K562 (cell line): Measurements from ENCODE around the gene TFPI. TPM values are rescaled to one million over a fixed set of nuclear protein-coding genes. Genes with fewer than 3 reads are reported as not detected.

ENCODE experiments used
- ARID2 ChIP-seq: fragments of 450-650 bp; IDR thresholded peaks from 2 replicates; pipeline ENCODE4 v1.6.1; 2017; ENCODE audit warnings: antibody characterized with exemption, mild to moderate bottlenecking
- CBFA2T2 ChIP-seq: fragments of 450-650 bp; conservative IDR thresholded peaks from 2 replicates; pipeline ENCODE4 v1.6.1; 2017; ENCODE audit warnings: mild to moderate bottlenecking
- E2F4 ChIP-seq: sonication (generic); formaldehyde crosslinking; IDR thresholded peaks from 2 replicates; pipeline ENCODE4 v1.8.0; 2022; ENCODE audit warnings: mild to moderate bottlenecking, low read depth, missing genetic modification reagents
- ELF1 ChIP-seq: fragments of 200-800 bp; sonication (Bioruptor generic); IDR thresholded peaks from 2 replicates; pipeline ENCODE4 v1.6.1; 2016; ENCODE audit warnings: missing genetic modification characterization, missing compliant biosample characterization
- FOXJ2 ChIP-seq: fragments of 200-800 bp; sonication (Bioruptor generic); IDR thresholded peaks from 2 replicates; pipeline ENCODE4 v1.6.1; 2016; ENCODE audit warnings: missing genetic modification characterization, missing compliant biosample characterization
- FOXJ3 ChIP-seq: sonication (generic); formaldehyde crosslinking; IDR thresholded peaks from 2 replicates; pipeline ENCODE4 v1.4.0; 2020; ENCODE audit warnings: mild to moderate bottlenecking, missing genetic modification reagents
- FOXM1 ChIP-seq, 2 experiments: fragments of 450-650 bp in 1 of 2; sonication (generic) in 1 of 2; formaldehyde crosslinking in 1 of 2; IDR thresholded peaks; 2 replicates each; pipeline versions ENCODE4 v1.6.1 to v1.9.0; 2017 to 2022; ENCODE audit warnings: low read depth in 2 of 2, mild to moderate bottlenecking in 2 of 2, missing genetic modification reagents in 1 of 2, moderate library complexity in 1 of 2
- GABPB1 ChIP-seq: sonication (generic); formaldehyde crosslinking; IDR thresholded peaks from 2 replicates; pipeline ENCODE4 v1.8.0; 2022; ENCODE audit warnings: mild to moderate bottlenecking, missing genetic modification reagents
- GATA2 ChIP-seq: sonication (generic); formaldehyde crosslinking; IDR thresholded peaks from 2 replicates; pipeline ENCODE4 v1.4.0; 2020; ENCODE audit warnings: mild to moderate bottlenecking, missing genetic modification reagents
- MTF1 ChIP-seq: fragments of 250-450 bp; sonication (Bioruptor Pico); IDR thresholded peaks from 2 replicates; pipeline ENCODE4 v1.9.0; 2021; ENCODE audit warnings: moderate library complexity, mild to moderate bottlenecking, inconsistent platforms, borderline replicate concordance
- NCOA4 ChIP-seq: fragments of 450-650 bp; IDR thresholded peaks from 2 replicates; pipeline ENCODE4 v1.6.1; 2018; ENCODE audit warnings: mild to moderate bottlenecking; ENCODE audit not compliant: partially characterized antibody
- RBM25 ChIP-seq: fragments of 200-400 bp; formaldehyde crosslinking; IDR thresholded peaks from 2 replicates; pipeline ENCODE4 v1.6.1; 2018; ENCODE audit warnings: low read length, low read depth, moderate library complexity; ENCODE audit not compliant: severe bottlenecking
- TAF9B ChIP-seq: fragments of 450-650 bp; IDR thresholded peaks from 2 replicates; pipeline ENCODE4 v1.6.1; 2018; ENCODE audit warnings: mild to moderate bottlenecking; ENCODE audit not compliant: partially characterized antibody
- TAL1 ChIP-seq: fragments of 450-650 bp; IDR thresholded peaks from 2 replicates; pipeline ENCODE4 v1.6.1; 2016; ENCODE audit warnings: mild to moderate bottlenecking
- TCF7 ChIP-seq: sonication (generic); IDR thresholded peaks from 2 replicates; pipeline ENCODE4 v1.6.1; 2016; ENCODE audit warnings: antibody characterized with exemption, borderline replicate concordance
- ZNF134 ChIP-seq: fragments of 250-450 bp; sonication (Bioruptor Pico); conservative IDR thresholded peaks from 2 replicates; pipeline ENCODE4 v1.4.0; 2020
- ZNF23 ChIP-seq: fragments of 250-450 bp; sonication (Bioruptor Pico); IDR thresholded peaks from 2 replicates; pipeline ENCODE4 v1.4.0; 2020; ENCODE audit warnings: mild to moderate bottlenecking
- ZNF277 ChIP-seq: fragments of 250-450 bp; sonication (Bioruptor Pico); IDR thresholded peaks from 2 replicates; pipeline ENCODE4 v1.8.0; 2022; ENCODE audit warnings: inconsistent platforms, mild to moderate bottlenecking, moderate library complexity, borderline replicate concordance
- ZNF398 ChIP-seq: fragments of 250-450 bp; sonication (Bioruptor Pico); IDR thresholded peaks from 2 replicates; pipeline ENCODE4 v1.8.0; 2021; ENCODE audit warnings: moderate library complexity, mild to moderate bottlenecking, inconsistent platforms
- ZNF408 ChIP-seq: fragments of 250-450 bp; sonication (Bioruptor Pico); IDR thresholded peaks from 2 replicates; pipeline ENCODE4 v1.4.0; 2020; ENCODE audit warnings: low read depth, mild to moderate bottlenecking, moderate library complexity
- ZNF41 ChIP-seq: fragments of 250-450 bp; sonication (Bioruptor Pico); conservative IDR thresholded peaks from 2 replicates; pipeline ENCODE4 v1.4.0; 2020; ENCODE audit warnings: mild to moderate bottlenecking
- ZNF586 ChIP-seq: fragments of 450-650 bp; formaldehyde crosslinking; conservative IDR thresholded peaks from 2 replicates; pipeline ENCODE4 v1.4.0; 2020; ENCODE audit warnings: mild to moderate bottlenecking, moderate library complexity
- ZNF740 ChIP-seq, 3 experiments: fragments of 200-800 bp in 1 of 3; sonication (Bioruptor generic) in 1 of 3; sonication (generic) in 1 of 3; formaldehyde crosslinking in 1 of 3; IDR thresholded peaks; 2 replicates each; pipeline versions ENCODE4 v1.6.1 to v1.8.0; 2016 to 2022; ENCODE audit warnings: mild to moderate bottlenecking in 2 of 3, missing compliant biosample characterization in 2 of 3, missing genetic modification characterization in 2 of 3, missing genetic modification reagents in 1 of 3
- ZNF77 ChIP-seq: fragments of 250-450 bp; sonication (Bioruptor Pico); IDR thresholded peaks from 2 replicates; pipeline ENCODE4 v1.5.0; 2020
- polyA plus RNA-seq, 8 experiments: library from polyadenylated mRNA; depleted of rRNA in 4 of 8; stranded (reverse) in 5 of 8; unstranded in 3 of 8; fragments of >200 nt; fragmentation: Nextera tagmentation in 2 of 8; fragmentation: Illumina TruSeq in 1 of 8; extraction: Ambion mirVana in 2 of 8; extraction: Trizol in 1 of 8; gene quantifications; 2 replicates each; pipeline versions ENCODE4 v1.2.1 to v1.2.3, GENCODE V29; 2011 to 2014; ENCODE audit warnings: inconsistent platforms in 1 of 8, missing spikeins in 1 of 8
- total RNA-seq, 7 experiments: library from RNA; depleted of rRNA in 6 of 7; stranded (reverse); fragments of >200 nt in 6 of 7; fragmentation: Illumina TruSeq in 2 of 7; extraction: Trizol in 2 of 7; gene quantifications; 2 replicates each; pipeline versions ENCODE4 v1.2.1 to v1.2.3, GENCODE V29; 2011 to 2021; ENCODE audit warnings: low replicate concordance in 1 of 7

Gene TFPI
- total and polyA plus RNA-seq, 9 of the 15 experiments (the other 6 are each of a cell fraction or from before 2014, with no cell fraction given), result 53.5 to 219 (median 100) TPM

- TF ChIP-seq CBFA2T2 (peak; percentile 46; the same call in 1 of the 2 replicates), E2F4 (CRISPR knock-in tag) (no peak), RBM25 (no peak), ZNF134 (CRISPR knock-in tag) (no peak), ELF1 (tag) (0 out of 2 replicates have a peak, but pooled peaks have one; percentile 28), TAL1 (peak; percentile 50), TAF9B (no peak), FOXJ3 (peak; percentile 80), ZNF41 (CRISPR knock-in tag) (no peak), ZNF277 (CRISPR knock-in tag) (no peak), FOXJ2 (tag) (peak; percentile 99), ZNF586 (no peak), MTF1 (CRISPR knock-in tag) (no peak), GABPB1 (CRISPR knock-in tag) (no peak), ZNF408 (no peak), ZNF740 (CRISPR knock-in tag; IDR thresholded peaks at IDR 0.05) (no peak), ZNF740 (tag; IDR thresholded peaks at IDR 0.05) (no peak), ZNF77 (CRISPR knock-in tag) (no peak), ARID2 (no peak), GATA2 (CRISPR knock-in tag) (no peak), TCF7 (no peak), ZNF398 (no peak), FOXM1 (IDR thresholded peaks at IDR 0.05; ENCODE audit: low read depth) (0 out of 2 replicates have a peak, but pooled peaks have one; percentile 37), FOXM1 (CRISPR knock-in tag; IDR thresholded peaks at IDR 0.05; ENCODE audit: low read depth) (no peak), NCOA4 (no peak), ZNF23 (CRISPR knock-in tag) (no peak)
Measured at GRCh38 chr2:187509667-187510417, 44.4 kb downstream of the TFPI start (continued).
